Measurements from ENCODE around the gene MEIOC. TPM values are rescaled to one million over a fixed set of nuclear protein-coding genes. Genes with fewer than 3 reads are reported as not detected.
"Not testable (repeated sequence)": the region's sequence is repeated elsewhere in the genome, so short reads cannot be mapped to it uniquely, and the experiment has no call there.

The MEIOC gene
- total RNA-seq, 1 donor from 2014 or later, result 7.1 TPM

GRCh38 chr17:44614862-44615261 is 41.4 kb upstream of the MEIOC start:
- TF ChIP-seq CTCF (conservative IDR thresholded peaks at IDR 0.05; ENCODE audit: low read depth, low read length), result no peak
- DNase-seq (ENCODE audit: low read depth), result no peak
- H3K4me3 ChIP-seq (ENCODE audit: low read depth, low read length), result no peak overlapping the region

- DNase-seq (ENCODE audit: low read depth); H3K4me3 ChIP-seq (ENCODE audit: low read depth, low read length): not testable (repeated sequence)
Observed at GRCh38 chr17:44618652-44619051, 37.6 kb upstream of the MEIOC start.

GRCh38 chr17:44623070-44623725 is 33.1 kb upstream of the MEIOC start:
- H3K4me3 ChIP-seq (ENCODE audit: low read depth, low read length), result no peak overlapping the region
- peak; percentile 54 for TF ChIP-seq CTCF (conservative IDR thresholded peaks at IDR 0.05; ENCODE audit: low read depth, low read length)
- DNase-seq (ENCODE audit: low read depth), result peak; percentile 54

GRCh38 chr17:44627513-44628242 is 28.6 kb upstream of the MEIOC start:
- DNase-seq (ENCODE audit: low read depth), result no peak
- TF ChIP-seq CTCF (conservative IDR thresholded peaks at IDR 0.05; ENCODE audit: low read depth, low read length), result no peak
- H3K4me3 ChIP-seq (ENCODE audit: low read depth, low read length), result peak overlapping the region; percentile 42

- TF ChIP-seq CTCF (conservative IDR thresholded peaks at IDR 0.05; ENCODE audit: low read depth, low read length), result peak; percentile 25
- peak overlapping the region; percentile 42 for H3K4me3 ChIP-seq (ENCODE audit: low read depth, low read length)
- DNase-seq (ENCODE audit: low read depth), result peak; percentile 45
Observed at GRCh38 chr17:44628243-44629188, 27.8 kb upstream of the MEIOC start.

GRCh38 chr17:44629314-44629713 is 27.0 kb upstream of the MEIOC start:
- DNase-seq (ENCODE audit: low read depth), result no peak
- no peak overlapping the region for H3K4me3 ChIP-seq (ENCODE audit: low read depth, low read length)
- no peak for TF ChIP-seq CTCF (conservative IDR thresholded peaks at IDR 0.05; ENCODE audit: low read depth, low read length)

GRCh38 chr17:44630703-44631102 is 25.6 kb upstream of the MEIOC start:
- H3K4me3 ChIP-seq (ENCODE audit: low read depth, low read length), result no peak overlapping the region
- no peak for DNase-seq (ENCODE audit: low read depth)
- no peak for TF ChIP-seq CTCF (conservative IDR thresholded peaks at IDR 0.05; ENCODE audit: low read depth, low read length)

Data from epithelial cell of proximal tubule (primary cell).